Measurements from ENCODE around the gene KHK. TPM values are rescaled to one million over a fixed set of nuclear protein-coding genes. Genes with fewer than 3 reads are reported as not detected.

The KHK gene
- total and polyA plus RNA-seq, 8 donors = 5.1 to 16.2 (median 7.4) TPM

DNA sequence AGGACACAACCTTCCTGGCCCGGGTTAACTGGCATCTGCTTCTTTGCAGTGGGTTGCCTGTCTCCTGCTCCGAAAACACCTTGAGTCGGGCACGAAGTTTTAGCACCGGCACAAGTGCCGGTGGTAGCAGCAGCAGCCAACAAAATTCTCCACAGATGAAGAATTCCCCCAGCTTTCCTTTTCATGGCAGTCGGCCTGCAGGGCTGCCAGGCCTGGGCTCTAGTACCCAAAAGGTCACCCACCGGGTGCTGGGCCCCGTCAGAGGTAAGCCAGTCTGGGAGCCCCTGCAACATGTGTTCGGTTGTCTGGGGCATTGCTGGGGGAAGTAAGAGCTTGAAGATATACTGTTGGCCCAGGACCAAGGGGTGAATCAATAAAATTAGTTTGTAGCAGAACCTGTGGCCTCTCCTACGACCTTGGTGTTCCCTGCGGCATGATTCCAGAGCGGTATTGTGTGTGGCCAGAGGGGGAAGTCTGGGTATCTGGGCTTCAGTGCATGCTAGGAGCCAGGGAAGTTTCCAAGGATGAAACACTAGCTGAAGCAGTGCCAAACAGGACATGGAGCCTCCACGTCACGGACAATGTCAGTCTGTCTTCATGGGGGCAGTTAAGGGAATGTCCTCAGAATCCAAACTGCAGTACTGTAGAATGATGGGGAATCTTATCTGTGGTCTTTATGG lies 27.3 kb upstream of the KHK start:
- ATAC-seq (peak; percentile 49 to 81 (median 70)), FAIRE-seq (no peak), DNase-seq (peak in 1 of 6 donors; percentile 45)
- whole genome bisulfite sequencing, 2 donors = 32 to 35% methylated on average over 15 of the region's 15 CpGs
- Histone ChIP-seq H3K36me3 (peaks cover 0 to 13% (median 3%) of the 10 kb centered on the region in 3 donors), H3K4me3 (no peak overlapping the region), H3K27me3 (no peaks in the 10 kb centered on the region), H3K4me1 (peaks cover 0 to 13% (median 8%) of the 10 kb centered on the region in 3 donors), H3K27ac (peak overlapping the region in 1 of 4 donors; percentile 3), H3K9me3 (no peaks in the 10 kb centered on the region)
- intact Hi-C loops (cut with DNase I) = no loop called here
- TF ChIP-seq, protein P1, sequence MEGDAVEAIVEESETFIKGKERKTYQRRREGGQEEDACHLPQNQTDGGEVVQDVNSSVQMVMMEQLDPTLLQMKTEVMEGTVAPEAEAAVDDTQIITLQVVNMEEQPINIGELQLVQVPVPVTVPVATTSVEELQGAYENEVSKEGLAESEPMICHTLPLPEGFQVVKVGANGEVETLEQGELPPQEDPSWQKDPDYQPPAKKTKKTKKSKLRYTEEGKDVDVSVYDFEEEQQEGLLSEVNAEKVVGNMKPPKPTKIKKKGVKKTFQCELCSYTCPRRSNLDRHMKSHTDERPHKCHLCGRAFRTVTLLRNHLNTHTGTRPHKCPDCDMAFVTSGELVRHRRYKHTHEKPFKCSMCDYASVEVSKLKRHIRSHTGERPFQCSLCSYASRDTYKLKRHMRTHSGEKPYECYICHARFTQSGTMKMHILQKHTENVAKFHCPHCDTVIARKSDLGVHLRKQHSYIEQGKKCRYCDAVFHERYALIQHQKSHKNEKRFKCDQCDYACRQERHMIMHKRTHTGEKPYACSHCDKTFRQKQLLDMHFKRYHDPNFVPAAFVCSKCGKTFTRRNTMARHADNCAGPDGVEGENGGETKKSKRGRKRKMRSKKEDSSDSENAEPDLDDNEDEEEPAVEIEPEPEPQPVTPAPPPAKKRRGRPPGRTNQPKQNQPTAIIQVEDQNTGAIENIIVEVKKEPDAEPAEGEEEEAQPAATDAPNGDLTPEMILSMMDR (IDR thresholded peaks at IDR 0.05) = no peak

DNA sequence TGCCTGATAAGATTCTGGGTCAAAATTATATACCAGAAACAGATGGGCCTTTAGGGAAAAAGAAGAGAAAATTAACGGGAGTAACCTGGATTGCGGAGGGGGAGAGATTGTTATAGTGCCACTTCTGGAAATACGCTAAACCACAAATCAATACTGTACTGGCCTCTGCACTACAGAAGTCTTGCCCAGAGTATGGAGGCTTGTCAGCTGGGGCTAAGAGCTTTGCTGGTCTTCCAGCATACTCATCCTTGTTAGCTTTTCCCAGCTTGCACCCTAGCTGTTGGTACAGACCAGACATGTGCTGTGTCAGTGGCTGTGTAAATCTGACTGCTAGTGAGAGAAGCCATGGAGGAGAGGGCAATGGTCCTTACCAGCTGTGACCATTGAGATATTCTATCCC lies 26.2 kb upstream of the KHK start:
- Histone ChIP-seq H3K36me3 (peaks cover 0 to 9% (median 3%) of the 10 kb centered on the region in 3 donors), H3K27me3 (no peaks in the 10 kb centered on the region), H3K4me3 (no peak overlapping the region), H3K27ac (no peak overlapping the region), H3K4me1 (peaks cover 0 to 13% (median 8%) of the 10 kb centered on the region in 3 donors), H3K9me3 (no peaks in the 10 kb centered on the region)
- intact Hi-C loops (cut with DNase I) = no loop called here
- no peak for FAIRE-seq
- no peak for DNase-seq
- 50 to 57% methylated on average over 3 of the region's 3 CpGs for WGBS, 2 donors
- peak in 3 of 4 donors; percentile 26 to 50 (median 37) for ATAC-seq
- TF ChIP-seq, protein P1 (IDR thresholded peaks at IDR 0.05) = no peak

DNA sequence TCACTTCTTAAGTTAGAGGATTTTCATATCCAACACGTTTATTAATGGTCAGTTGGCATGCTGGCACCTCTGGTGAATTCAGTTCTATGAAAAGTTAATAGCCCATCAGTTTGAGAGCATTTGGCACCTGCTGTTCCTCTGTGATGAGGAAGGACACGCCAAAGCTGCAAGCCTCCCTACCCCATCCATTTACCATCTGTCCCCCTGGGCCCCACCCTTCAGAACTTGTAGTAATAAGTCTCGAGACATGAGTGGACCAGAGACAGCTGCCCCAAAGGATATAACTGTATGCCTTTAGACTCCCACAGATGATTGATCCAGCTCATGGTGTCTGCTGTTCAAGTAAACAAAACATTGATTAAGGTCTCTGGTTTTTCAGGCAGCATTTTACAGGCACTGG lies 21.4 kb upstream of the KHK start:
- ATAC-seq (no peak), DNase-seq (no peak), FAIRE-seq (no peak)
- H3K36me3 ChIP-seq = no peaks in the 10 kb centered on the region
- no peak overlapping the region for H3K27ac ChIP-seq
- TF ChIP-seq, protein P1 (IDR thresholded peaks at IDR 0.05) = no peak
- H3K4me3 ChIP-seq = no peak overlapping the region
- intact Hi-C loops (cut with DNase I) = no loop called here
- 81 to 84% methylated on average over 3 of the region's 3 CpGs for WGBS, 2 donors
- peaks cover 7 to 9% (median 7%) of the 10 kb centered on the region in 3 donors for H3K4me1 ChIP-seq
- H3K27me3 ChIP-seq = no peaks in the 10 kb centered on the region
- no peaks in the 10 kb centered on the region for H3K9me3 ChIP-seq

DNA sequence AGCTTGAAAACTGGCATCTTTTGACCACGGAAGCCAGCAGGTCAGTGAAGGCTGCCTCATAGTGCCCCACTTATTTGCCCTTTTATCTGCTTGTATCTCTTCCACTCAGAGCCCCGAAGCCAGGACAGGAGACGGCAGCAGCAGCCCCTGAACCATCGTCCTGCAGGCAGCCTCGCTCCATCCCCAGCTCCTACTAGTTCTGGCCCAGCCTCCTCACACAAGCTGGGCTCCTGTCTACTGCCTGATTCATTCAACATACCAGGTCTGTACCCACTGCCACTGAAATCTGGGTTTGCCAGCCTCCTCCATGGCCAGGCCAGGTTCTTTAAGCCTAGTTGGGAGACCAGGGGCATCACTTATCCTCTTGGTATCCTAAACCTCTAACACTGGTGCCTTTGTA lies 19.2 kb upstream of the KHK start:
- DNase-seq = no peak
- TF ChIP-seq, protein P1 (IDR thresholded peaks at IDR 0.05) = no peak
- WGBS, 2 donors = 93 to 95% methylated on average over 5 of the region's 5 CpGs
- Histone ChIP-seq H3K27ac (no peak overlapping the region), H3K36me3 (no peaks in the 10 kb centered on the region), H3K4me3 (no peak overlapping the region), H3K4me1 (peaks cover 12 to 14% (median 13%) of the 10 kb centered on the region in 3 donors), H3K27me3 (no peaks in the 10 kb centered on the region), H3K9me3 (no peaks in the 10 kb centered on the region)
- FAIRE-seq = no peak
- intact Hi-C loops (cut with DNase I) = no loop called here
- ATAC-seq = no peak

DNA sequence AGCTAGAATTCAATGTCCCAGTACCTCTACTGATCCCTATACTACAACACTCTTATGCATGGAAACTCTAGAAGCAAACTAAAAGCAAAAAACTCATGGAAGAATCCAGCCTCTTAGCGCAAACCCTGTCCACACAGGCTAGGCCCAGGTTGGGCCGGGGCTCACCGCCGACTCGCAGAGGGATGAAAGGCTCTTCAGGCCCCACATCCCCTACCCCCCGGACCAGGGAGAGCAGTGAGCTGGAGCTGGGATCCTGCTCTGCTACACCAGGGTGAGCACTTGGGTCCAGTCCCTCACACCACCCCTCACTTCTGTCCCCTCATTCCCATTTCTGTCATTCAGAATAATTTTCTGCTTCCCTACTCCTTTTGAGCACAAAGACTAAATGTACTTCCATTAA lies 17.1 kb upstream of the KHK start:
- ATAC-seq = no peak
- no peak for DNase-seq
- no peak for FAIRE-seq
- H3K4me3 ChIP-seq = peak overlapping the region in 1 of 4 donors; percentile 96
- TF ChIP-seq, protein P1 (IDR thresholded peaks at IDR 0.05) = no peak
- intact Hi-C loops (cut with DNase I) = no loop called here
- H3K9me3 ChIP-seq = no peaks in the 10 kb centered on the region
- H3K27ac ChIP-seq = no peak overlapping the region
- no peaks in the 10 kb centered on the region for H3K36me3 ChIP-seq
- H3K27me3 ChIP-seq = no peaks in the 10 kb centered on the region
- WGBS, 2 donors = 94% methylated on average over 6 of the region's 6 CpGs
- peaks cover 12 to 18% (median 13%) of the 10 kb centered on the region in 3 donors for H3K4me1 ChIP-seq

Measured in pancreas (tissue), 10 donors.